HG03342 (cell line): ENCODE data around the gene EFCAB6.

Experiments
- ATAC-seq: cut with Tn5 transposase; IDR thresholded peaks from one replicate; pipeline ENCODE4 v1.9.1; 2021; ENCODE audit warnings: mild to moderate bottlenecking, moderate library complexity; ENCODE audit not compliant: unreplicated experiment

EFCAB6 gene

GRCh38 chr22:43534916-43535315, 277.2 kb downstream of the EFCAB6 start:
- no peak for ATAC-seq

GRCh38 chr22:43533656-43534428, 278.3 kb downstream of the EFCAB6 start:
- ATAC-seq = no peak

DNA sequence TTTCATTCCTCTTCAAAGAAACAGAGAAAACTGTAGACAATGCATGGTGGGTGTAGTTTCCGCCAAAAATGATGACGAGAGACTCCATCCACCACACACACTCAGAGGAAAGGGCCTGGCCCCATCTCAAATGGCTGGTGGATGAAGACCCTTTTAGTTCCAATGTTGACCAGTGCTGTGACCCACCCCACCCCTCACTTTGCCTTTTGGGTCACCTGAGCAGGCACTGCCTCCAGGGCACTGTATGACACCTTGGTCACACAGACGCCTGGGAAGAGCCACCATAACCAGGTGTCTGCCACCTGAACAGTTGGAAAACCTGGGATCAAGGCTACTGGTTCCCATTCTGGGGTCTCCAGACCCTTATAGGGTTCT, 279.0 kb downstream of the EFCAB6 start:
- ATAC-seq = no peak

GRCh38 chr22:43532301-43533155, 279.6 kb downstream of the EFCAB6 start:
- ATAC-seq = no peak

DNA sequence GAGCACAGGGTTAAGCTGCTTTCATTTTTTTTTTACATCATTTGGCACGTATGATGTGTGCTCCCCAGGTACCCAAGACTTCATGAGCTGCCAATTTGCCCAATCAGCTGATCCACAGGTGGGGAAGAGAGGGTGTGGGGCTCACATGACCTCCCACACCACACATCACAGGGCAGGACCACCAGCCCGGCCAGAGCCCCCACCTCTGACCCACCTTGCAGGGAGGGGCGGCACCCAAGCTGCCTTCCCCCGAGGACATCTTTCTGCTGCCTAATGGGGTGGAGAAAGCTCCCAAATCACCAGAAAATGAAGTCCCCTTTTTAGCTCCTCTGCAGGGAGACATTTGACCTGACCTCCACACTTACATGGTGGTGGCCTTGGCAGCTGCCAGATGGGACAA, 280.5 kb downstream of the EFCAB6 start:
- ATAC-seq = no peak

DNA sequence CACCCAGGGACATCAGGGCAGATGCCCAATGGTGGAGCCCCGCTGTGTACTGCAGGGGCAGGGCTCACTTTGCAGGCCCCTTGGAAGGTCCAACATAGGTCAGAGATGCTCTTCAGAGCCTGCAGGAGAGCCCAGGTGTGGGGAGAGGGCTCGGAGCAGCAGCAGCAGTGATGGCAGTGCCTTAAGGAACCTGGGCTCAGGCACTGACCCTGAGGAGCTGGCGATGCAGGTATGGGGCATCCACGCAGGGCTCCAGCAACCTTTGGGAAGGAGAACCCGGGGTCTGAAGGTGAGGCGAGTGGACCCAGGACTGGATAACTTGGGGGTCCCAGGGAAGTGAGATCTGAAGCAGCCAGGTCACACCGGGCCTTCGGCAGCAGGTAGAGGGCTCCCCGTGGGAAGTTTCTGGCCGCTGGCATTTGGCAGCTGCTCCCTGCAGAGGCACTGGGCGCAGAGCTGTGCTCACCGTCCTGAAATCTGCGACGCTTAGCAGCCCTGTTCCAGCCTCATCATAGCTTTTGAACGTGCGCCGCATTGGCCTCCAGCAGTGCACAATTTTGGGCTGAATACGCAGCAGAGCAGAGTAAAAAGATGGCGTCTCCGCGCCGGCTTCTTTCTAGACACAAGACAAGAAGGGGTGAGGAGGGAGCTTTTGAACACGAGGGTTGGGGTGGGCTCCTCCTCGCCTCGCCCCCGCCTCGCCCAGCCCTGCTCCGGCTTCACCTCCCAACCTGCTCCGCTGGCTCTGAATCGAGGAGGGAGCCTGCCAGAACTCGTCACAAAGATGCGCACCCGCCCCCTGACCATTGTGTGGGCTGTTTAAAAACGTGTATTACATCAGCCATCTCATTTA, 281.5 kb downstream of the EFCAB6 start:
- ATAC-seq = no peak

DNA sequence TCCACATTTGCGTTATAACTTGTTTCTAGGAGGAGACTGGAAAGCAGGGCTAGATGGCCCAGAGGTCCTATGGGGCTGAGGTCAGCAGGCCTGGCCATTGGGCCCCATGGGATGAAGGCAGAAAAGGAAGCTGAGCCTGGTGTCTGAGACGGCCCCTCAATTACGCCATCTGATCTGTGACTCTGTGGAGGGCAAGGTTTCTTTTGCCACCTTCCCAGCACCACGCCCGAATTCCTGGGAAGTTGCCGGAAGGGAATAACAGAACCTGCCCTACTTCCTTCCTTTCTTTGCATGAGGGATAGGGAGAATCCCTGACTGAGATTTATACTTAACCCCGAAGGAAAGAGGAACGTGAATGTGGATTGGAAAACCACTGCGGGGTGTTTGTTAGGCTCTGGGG, 282.2 kb downstream of the EFCAB6 start:
- no peak for ATAC-seq

DNA sequence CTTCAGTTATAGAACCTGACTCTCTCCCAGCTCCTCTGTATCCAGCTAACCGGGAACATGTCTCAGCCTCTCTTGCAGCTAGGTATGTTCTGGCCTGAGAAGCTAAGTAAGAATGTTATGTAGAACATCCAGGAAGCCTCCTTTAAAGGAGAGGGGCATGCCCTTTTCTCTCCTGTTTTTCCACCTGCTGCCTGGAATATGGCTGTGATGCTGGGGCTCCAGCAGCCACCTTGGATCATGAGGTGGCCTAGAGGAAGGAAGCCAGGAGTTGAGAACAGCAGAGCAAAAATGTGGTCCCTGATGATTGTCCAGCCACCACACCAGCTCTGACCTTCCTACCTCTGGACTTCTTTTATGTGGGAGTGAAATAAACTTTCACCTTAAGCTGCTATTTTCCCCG, 282.6 kb downstream of the EFCAB6 start:
- no peak for ATAC-seq

- no peak for ATAC-seq
Observed at GRCh38 chr22:43528601-43529360, 283.3 kb downstream of the EFCAB6 start.

DNA sequence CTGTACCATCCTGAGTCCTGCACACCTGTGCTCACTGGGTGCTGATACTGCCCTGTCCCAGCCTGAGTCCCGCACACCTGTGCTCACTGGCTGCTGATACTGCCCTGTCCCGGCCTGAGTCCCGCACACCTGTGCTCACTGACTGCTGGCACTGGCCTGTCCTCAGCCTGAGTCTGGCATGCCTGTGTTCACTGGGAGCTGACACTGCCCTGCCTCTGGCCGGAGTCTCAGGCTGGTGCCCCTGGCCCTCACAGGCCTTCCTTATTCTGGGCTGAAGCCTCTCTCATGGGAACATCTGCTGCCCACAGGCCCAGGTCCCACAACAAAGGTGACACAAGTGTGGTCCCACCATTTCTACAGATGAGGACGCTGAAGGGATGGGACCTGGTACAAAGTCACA, 285.2 kb downstream of the EFCAB6 start:
- no peak for ATAC-seq

DNA sequence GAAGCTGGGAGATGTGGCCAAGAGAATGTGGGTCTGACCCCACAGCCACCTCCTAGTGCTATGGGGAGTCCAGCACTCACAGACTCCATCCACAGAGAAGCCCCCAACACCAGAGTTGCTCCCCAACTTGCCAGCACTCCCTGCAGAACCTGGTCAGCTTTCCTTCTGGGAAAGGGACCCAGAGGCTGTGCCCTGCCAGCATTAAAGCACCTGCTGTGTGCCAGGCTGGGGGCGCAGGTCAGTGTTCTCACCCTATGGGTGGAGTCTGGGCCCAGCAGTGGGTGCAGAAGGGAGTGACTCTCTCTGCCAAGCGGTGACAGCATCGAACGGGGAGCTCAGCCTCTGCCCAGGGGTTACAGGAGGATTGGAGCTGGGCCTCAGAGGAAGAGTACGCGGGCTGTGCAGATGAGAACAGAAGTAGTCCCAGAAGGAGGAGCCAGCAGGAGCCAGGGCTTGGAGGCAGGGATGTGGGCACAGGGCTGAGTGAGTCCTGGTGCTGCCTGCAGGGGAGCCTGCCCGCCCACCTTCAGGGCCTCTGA, 285.9 kb downstream of the EFCAB6 start:
- ATAC-seq = no peak

GRCh38 chr22:43521716-43522115, 290.4 kb downstream of the EFCAB6 start:
- ATAC-seq = no peak

- no peak for ATAC-seq
Observed at GRCh38 chr22:43520632-43521039, 291.5 kb downstream of the EFCAB6 start.

- no peak for ATAC-seq
Observed at GRCh38 chr22:43516996-43517635, 295.0 kb downstream of the EFCAB6 start.

GRCh38 chr22:43516386-43516785, 295.7 kb downstream of the EFCAB6 start:
- no peak for ATAC-seq

DNA sequence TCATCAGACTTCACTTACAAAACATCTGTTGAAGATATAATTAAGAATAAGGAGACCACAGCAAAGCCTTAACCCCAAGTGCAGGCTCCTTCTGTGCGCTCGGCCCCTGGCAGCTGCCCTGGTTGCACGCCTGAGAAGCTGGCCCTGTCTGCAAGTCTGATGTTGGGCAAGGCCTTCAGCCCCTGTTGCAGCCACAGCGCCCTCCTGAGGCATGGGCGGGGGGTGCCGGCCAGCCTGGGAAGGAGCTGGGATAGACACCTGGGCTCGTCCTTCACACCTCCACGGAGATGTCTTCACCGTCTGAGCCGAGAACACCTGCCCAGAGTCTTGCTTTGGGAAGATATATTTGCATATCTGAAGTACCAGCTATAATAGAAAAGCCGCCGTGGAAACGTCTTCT, 296.2 kb downstream of the EFCAB6 start:
- no peak for ATAC-seq

GRCh38 chr22:43515411-43515810, 296.7 kb downstream of the EFCAB6 start:
- no peak for ATAC-seq

DNA sequence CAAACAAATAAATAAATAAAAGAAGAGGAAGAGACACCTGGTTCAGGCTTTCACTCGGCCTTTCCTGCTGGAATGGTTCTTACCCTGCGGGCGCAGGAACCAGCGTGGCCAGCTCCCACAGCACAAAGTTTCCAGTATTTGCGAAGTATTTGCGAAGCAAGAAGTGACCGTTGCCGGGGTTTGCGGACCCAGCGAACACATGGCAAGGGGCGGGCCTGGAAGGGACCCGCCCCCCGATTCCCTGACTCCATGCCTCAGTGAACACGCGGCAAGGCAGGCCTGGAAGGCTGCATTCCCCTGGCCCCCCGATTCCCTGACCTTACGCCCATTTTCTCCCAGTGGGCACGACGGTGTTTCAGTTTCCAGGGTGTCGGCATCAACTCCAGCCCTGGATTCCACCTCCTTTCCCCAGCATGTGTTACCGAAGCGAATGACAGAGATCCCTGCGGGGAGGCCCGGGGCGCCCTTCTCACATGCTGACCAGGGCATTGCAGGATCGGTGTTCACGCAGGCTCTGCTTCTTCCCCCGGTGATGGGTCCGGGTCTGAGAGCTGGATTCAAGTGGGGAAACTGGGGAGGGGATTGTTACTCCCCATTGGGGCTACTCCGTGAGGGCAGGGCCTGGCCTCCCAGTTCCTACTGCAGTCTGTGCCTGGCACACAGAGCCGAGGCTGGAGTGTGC, 297.5 kb downstream of the EFCAB6 start:
- no peak for ATAC-seq

GRCh38 chr22:43512279-43512678, 299.8 kb downstream of the EFCAB6 start:
- no peak for ATAC-seq
